IMR-90 (cell line): ENCODE data around the gene SMAP1. TPM values are rescaled to one million over a fixed set of nuclear protein-coding genes. Genes with fewer than 3 reads are reported as not detected.
A peak's percentile ranks its signal among the peaks of the same experiment; 100 is the strongest.

Experiments
- ATAC-seq: fragments of 200-7000 bp; cut with Tn5 transposase; 2 replicates; pipeline ENCODE4 v1.9.1; 2020; ENCODE audit warnings: low read depth, mild to moderate bottlenecking, moderate library complexity
- BruUV-seq: library from RNA; stranded (reverse); fragments of 400-500 nt; replicated peaks from 2 replicates; lab custom pipeline; 2021; lab: Mats Ljungman, UMichigan
- CTCF ChIA-PET: fragments of 300-600 bp; formaldehyde crosslinking; extraction: SDS; loops from one replicate; lab custom pipeline; 2021; ENCODE audit warnings: antibody characterized with exemption; lab: Yijun Ruan, JAX
- POLR2A ChIA-PET: fragments of 300-600 bp; sonication (Branson Sonifier 250); formaldehyde crosslinking; loops from one replicate; lab custom pipeline; 2022; ENCODE audit warnings: antibody characterized with exemption; ENCODE audit not compliant: unreplicated experiment; lab: Charles Lee
- DNase-seq: peaks from one replicate; pipeline ENCODE4 v3.0.0; 2013
- H2AFZ ChIP-seq: replicated peaks from 2 replicates; pipeline ENCODE3; 2013; ENCODE audit warnings: low read length, mild to moderate bottlenecking; ENCODE audit not compliant: poor library complexity
- H2AK5ac ChIP-seq: 2 replicates; pipeline ENCODE4 v1.6.1; 2013; ENCODE audit warnings: low read depth, low read length, inconsistent platforms
- H2AK9ac ChIP-seq: replicated peaks from 2 replicates; pipeline ENCODE3; 2013; ENCODE audit warnings: mild to moderate bottlenecking, low read depth, low read length, moderate library complexity; ENCODE audit not compliant: poor library complexity
- H2BK120ac ChIP-seq: 2 replicates; pipeline ENCODE4 v1.6.1; 2013; ENCODE audit warnings: low read depth, low read length, inconsistent platforms
- H2BK15ac ChIP-seq: 3 replicates; pipeline ENCODE4 v1.6.1; 2013; ENCODE audit warnings: low read depth, low read length, inconsistent platforms
- H2BK20ac ChIP-seq: 2 replicates; pipeline ENCODE4 v1.6.1; 2013; ENCODE audit warnings: low read depth, mild to moderate bottlenecking, inconsistent platforms, low read length, moderate library complexity
- H2BK5ac ChIP-seq: 2 replicates; pipeline ENCODE4 v1.6.1; 2013; ENCODE audit warnings: mild to moderate bottlenecking, low read depth, low read length, inconsistent platforms; ENCODE audit not compliant: poor library complexity, severe bottlenecking
- H3K14ac ChIP-seq: replicated peaks from 2 replicates; pipeline ENCODE4 v1.6.1; 2013; ENCODE audit warnings: low read depth, low read length, inconsistent platforms
- H3K18ac ChIP-seq: 2 replicates; pipeline ENCODE4 v1.6.1; 2013; ENCODE audit warnings: low read depth, low read length, control low read depth
- H3K23ac ChIP-seq: 2 replicates; pipeline ENCODE4 v1.6.1; 2013; ENCODE audit warnings: low read depth, low read length, inconsistent platforms
- H3K27ac ChIP-seq: 2 replicates; pipeline ENCODE4 v1.5.1; 2013; ENCODE audit warnings: mild to moderate bottlenecking, control low read depth, low read length; ENCODE audit not compliant: insufficient read depth
- H3K27me3 ChIP-seq: 2 replicates; pipeline ENCODE4 v1.6.1; 2013; ENCODE audit warnings: low read length; ENCODE audit not compliant: control insufficient read depth, insufficient read depth
- H3K36me3 ChIP-seq: 2 replicates; pipeline ENCODE4 v1.6.1; 2013; ENCODE audit warnings: low read length, mixed read lengths; ENCODE audit not compliant: control insufficient read depth, insufficient read depth
- H3K4ac ChIP-seq: 2 replicates; pipeline ENCODE4 v1.6.1; 2013; ENCODE audit warnings: low read depth, low read length, inconsistent platforms
- H3K4me1 ChIP-seq: 2 replicates; pipeline ENCODE4 v1.6.1; 2013; ENCODE audit warnings: low read length, mixed read lengths; ENCODE audit not compliant: control insufficient read depth, insufficient read depth
- H3K4me2 ChIP-seq: 2 replicates; pipeline ENCODE4 v1.6.1; 2013; ENCODE audit warnings: low read depth, mild to moderate bottlenecking, control low read depth, low read length, moderate library complexity
- H3K4me3 ChIP-seq: 2 replicates; pipeline ENCODE4 v1.5.1; 2013; ENCODE audit warnings: low read depth, mild to moderate bottlenecking, control low read depth, low read length, moderate library complexity; ENCODE audit not compliant: insufficient read depth
- H3K56ac ChIP-seq: 2 replicates; pipeline ENCODE4 v1.6.1; 2013; ENCODE audit warnings: low read length, inconsistent platforms; ENCODE audit not compliant: insufficient read depth; ENCODE audit errors: extremely low read depth
- H3K79me1 ChIP-seq, 2 experiments: 2 replicates each; pipeline ENCODE4 v1.6.1; 2013; ENCODE audit warnings: low read length in 2 of 2, inconsistent platforms in 1 of 2, low read depth in 1 of 2
- H3K9ac ChIP-seq: 2 replicates; pipeline ENCODE4 v1.6.1; 2013; ENCODE audit warnings: low read depth, low read length, control low read depth
- H3K9me1 ChIP-seq: 2 replicates; pipeline ENCODE4 v1.6.1; 2013; ENCODE audit warnings: low read length, inconsistent platforms; ENCODE audit not compliant: insufficient read depth
- H3K9me3 ChIP-seq: 2 replicates; pipeline ENCODE4 v1.6.1; 2013; ENCODE audit warnings: low read length; ENCODE audit not compliant: control insufficient read depth, insufficient read depth
- H4K20me1 ChIP-seq: 2 replicates; pipeline ENCODE4 v1.6.1; 2013; ENCODE audit warnings: low read length, inconsistent platforms; ENCODE audit not compliant: insufficient read depth
- H4K5ac ChIP-seq: 2 replicates; pipeline ENCODE4 v1.6.1; 2013; ENCODE audit warnings: mild to moderate bottlenecking, low read depth, low read length, control low read depth
- H4K8ac ChIP-seq, 2 experiments: 2 replicates each; pipeline ENCODE4 v1.6.1; 2013; ENCODE audit warnings: low read depth in 2 of 2, low read length in 2 of 2, control low read depth in 1 of 2, inconsistent platforms in 1 of 2
- H4K91ac ChIP-seq: 2 replicates; pipeline ENCODE4 v1.6.1; 2013; ENCODE audit warnings: low read depth, low read length, inconsistent platforms; ENCODE audit not compliant: insufficient read depth
- BHLHE40 ChIP-seq: fragments of 150-350 bp; IDR thresholded peaks from 2 replicates; pipeline ENCODE4 v1.6.1; 2016; ENCODE audit warnings: mild to moderate bottlenecking, low read depth, low read length
- CEBPB ChIP-seq: IDR thresholded peaks from 2 replicates; pipeline ENCODE4 v1.6.1; 2012; ENCODE audit warnings: low read depth, low read length, improper control_type of control experiment
- FOS ChIP-seq: fragments of 150-350 bp; IDR thresholded peaks from 2 replicates; pipeline ENCODE4 v1.6.1; 2016; ENCODE audit warnings: low read depth, low read length
- MAFK ChIP-seq: IDR thresholded peaks from 2 replicates; pipeline ENCODE4 v1.6.1; 2012; ENCODE audit warnings: low read depth, low read length, improper control_type of control experiment
- MAZ ChIP-seq: IDR thresholded peaks from 2 replicates; pipeline ENCODE4 v1.6.1; 2012; ENCODE audit warnings: low read depth, mild to moderate bottlenecking, low read length, improper control_type of control experiment, moderate library complexity, borderline replicate concordance
- MXI1 ChIP-seq: IDR thresholded peaks from 2 replicates; pipeline ENCODE4 v1.6.1; 2012; ENCODE audit warnings: low read depth, mild to moderate bottlenecking, low read length, moderate library complexity, borderline replicate concordance
- NFE2L2 ChIP-seq: fragments of 150-350 bp; IDR thresholded peaks from 2 replicates; pipeline ENCODE4 v1.6.1; 2016; ENCODE audit warnings: low read depth, mild to moderate bottlenecking, low read length
- POLR2A ChIP-seq: IDR thresholded peaks from 2 replicates; pipeline ENCODE4 v1.6.1; 2012; ENCODE audit warnings: mild to moderate bottlenecking, low read depth, low read length
- RAD21 ChIP-seq: IDR thresholded peaks from 2 replicates; pipeline ENCODE4 v1.6.1; 2012; ENCODE audit warnings: low read length, improper control_type of control experiment
- RCOR1 ChIP-seq: IDR thresholded peaks from 2 replicates; pipeline ENCODE4 v1.6.1; 2012; ENCODE audit warnings: mild to moderate bottlenecking, low read length, improper control_type of control experiment; ENCODE audit not compliant: insufficient replicate concordance
- RFX5 ChIP-seq: IDR thresholded peaks from 2 replicates; pipeline ENCODE4 v1.8.0; 2012; ENCODE audit warnings: low read depth, mild to moderate bottlenecking, low read length, moderate library complexity
- SMC3 ChIP-seq: fragments of 150-350 bp; IDR thresholded peaks from 2 replicates; pipeline ENCODE4 v1.6.1; 2016; ENCODE audit warnings: low read depth, mild to moderate bottlenecking, antibody characterized with exemption, low read length, moderate library complexity
- WGBS, 2 experiments: methylation state at CpG; one replicate each; pipeline versions ENCODE4 v1.1.5 to v1.1.7; 2013; ENCODE audit warnings: missing lambda C conversion rate in 2 of 2; ENCODE audit not compliant: insufficient read length in 1 of 2; ENCODE audit errors: extremely low coverage in 2 of 2; 5-methylcytosine and 5-hydroxymethylcytosine counted together
- dilution Hi-C: fragments of 300-500 bp; cut with HindIII; formaldehyde crosslinking; loops from one replicate; pipeline ENCODE4 v1.14.3; 2018; ENCODE audit warnings: low sequenced_read_pairs; ENCODE audit not compliant: unreplicated experiment
- in situ Hi-C: fragments of 300-500 bp; cut with MboI; formaldehyde crosslinking; loops from 3 replicates; pipeline ENCODE4 v1.14.3; 2019; ENCODE audit warnings: low sequenced_read_pairs, inconsistent platforms, mixed read lengths
- intact Hi-C: fragments of 100-400 bp; cut with micrococcal nuclease; formaldehyde crosslinking; loops from 2 replicates; pipeline ENCODE4 v1.10.0; 2022
- polyA plus RNA-seq, 3 experiments: library from polyadenylated mRNA; depleted of rRNA; stranded (reverse); fragments of >200 nt; gene quantifications; 2 replicates each; pipeline ENCODE4 v1.2.3, GENCODE V29; 2012; ENCODE audit warnings: low replicate concordance in 1 of 3
- total RNA-seq: library from RNA; depleted of rRNA; stranded (reverse); fragments of >200 nt; gene quantifications from 2 replicates; pipeline ENCODE4 v1.2.3, GENCODE V29; 2012
- TF ChIP-seq, protein P1 (sequence below): fragments of 150-350 bp; IDR thresholded peaks from 2 replicates; pipeline ENCODE4 v1.6.1; 2017; ENCODE audit warnings: mild to moderate bottlenecking, antibody characterized with exemption, low read length, low read depth
- TF ChIP-seq, protein P2 (sequence below): conservative IDR thresholded peaks from 2 replicates; pipeline ENCODE4 v1.5.1; 2012; ENCODE audit warnings: mild to moderate bottlenecking, low read depth, low read length, improper control_type of control experiment
- TF ChIP-seq, protein P3 (sequence below): fragments of 150-350 bp; IDR thresholded peaks from 2 replicates; pipeline ENCODE4 v1.6.1; 2016; ENCODE audit warnings: low read depth, mild to moderate bottlenecking, low read length, moderate library complexity, borderline replicate concordance

The SMAP1 gene
- total and polyA plus RNA-seq, 2 of the 4 experiments (the other 2 are of a cell fraction), result 14.8 to 16.7 TPM

DNA sequence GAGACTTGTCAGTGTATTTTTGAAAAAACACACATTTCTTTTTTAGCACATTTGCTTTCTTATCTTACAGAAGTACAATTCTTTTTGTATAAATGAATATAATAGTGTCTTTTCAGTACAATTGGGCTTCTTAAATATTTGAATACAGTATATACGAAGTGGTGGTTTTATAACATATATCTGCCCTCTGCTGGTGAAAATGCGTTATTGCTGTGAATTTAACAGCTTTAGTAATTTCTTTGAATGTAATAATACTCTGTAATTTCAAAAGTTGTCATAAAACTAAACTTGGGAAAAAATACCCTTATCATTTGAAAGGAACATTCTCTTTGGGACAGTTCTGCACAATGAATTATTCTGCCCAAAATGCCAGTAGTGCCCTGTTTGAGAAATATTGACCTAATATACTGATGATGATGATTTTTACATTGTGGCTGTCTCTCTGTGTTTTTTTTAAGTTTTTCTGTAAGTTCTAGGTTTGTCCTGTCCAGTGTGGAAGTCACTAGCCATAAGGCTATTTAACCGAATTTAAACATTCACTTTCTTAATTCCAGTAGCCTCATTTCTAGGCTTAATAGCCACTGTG is 19.0 kb downstream of the SMAP1 start:
- H3K79me1 ChIP-seq, result peaks cover 12 to 24% of the 10 kb centered on the region in 2 experiments; a peak in 2 of 4 replicates
- H2BK15ac ChIP-seq, result no peak overlapping the region
- no TSS peak for BruUV-seq
- no peak overlapping the region for H4K91ac ChIP-seq
- H4K8ac ChIP-seq, result no peak overlapping the region
- in situ Hi-C loops, result loop anchor here (25.0 kb wide), 2 partner anchors 374 to 474 kb away; partner anchors contain the start of gene COL9A1
- no peak overlapping the region for H3K9ac ChIP-seq
- H2BK5ac ChIP-seq, result no peak overlapping the region
- H3K4ac ChIP-seq, result no peak overlapping the region
- H3K27ac ChIP-seq, result no peak overlapping the region
- no peak overlapping the region for H2BK20ac ChIP-seq
- H2AK9ac ChIP-seq, result no peak overlapping the region
- peak; percentile 76 for ATAC-seq
- no CpG with 5 or more reads among the region's 3 CpGs for WGBS, 2 experiments
- intact Hi-C loops, result loop anchor here (1.0 to 5.0 kb wide), 6 partner anchors 139 to 464 kb away; no protein-coding TSS in a partner anchor
- H3K27me3 ChIP-seq, result no peaks in the 10 kb centered on the region
- dilution Hi-C loops, result no loop called here
- TF ChIP-seq, protein P1, sequence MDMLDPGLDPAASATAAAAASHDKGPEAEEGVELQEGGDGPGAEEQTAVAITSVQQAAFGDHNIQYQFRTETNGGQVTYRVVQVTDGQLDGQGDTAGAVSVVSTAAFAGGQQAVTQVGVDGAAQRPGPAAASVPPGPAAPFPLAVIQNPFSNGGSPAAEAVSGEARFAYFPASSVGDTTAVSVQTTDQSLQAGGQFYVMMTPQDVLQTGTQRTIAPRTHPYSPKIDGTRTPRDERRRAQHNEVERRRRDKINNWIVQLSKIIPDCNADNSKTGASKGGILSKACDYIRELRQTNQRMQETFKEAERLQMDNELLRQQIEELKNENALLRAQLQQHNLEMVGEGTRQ, result no peak
- TF ChIP-seq MAZ, result no peak
- TF ChIP-seq FOS, result no peak
- TF ChIP-seq, protein P2, sequence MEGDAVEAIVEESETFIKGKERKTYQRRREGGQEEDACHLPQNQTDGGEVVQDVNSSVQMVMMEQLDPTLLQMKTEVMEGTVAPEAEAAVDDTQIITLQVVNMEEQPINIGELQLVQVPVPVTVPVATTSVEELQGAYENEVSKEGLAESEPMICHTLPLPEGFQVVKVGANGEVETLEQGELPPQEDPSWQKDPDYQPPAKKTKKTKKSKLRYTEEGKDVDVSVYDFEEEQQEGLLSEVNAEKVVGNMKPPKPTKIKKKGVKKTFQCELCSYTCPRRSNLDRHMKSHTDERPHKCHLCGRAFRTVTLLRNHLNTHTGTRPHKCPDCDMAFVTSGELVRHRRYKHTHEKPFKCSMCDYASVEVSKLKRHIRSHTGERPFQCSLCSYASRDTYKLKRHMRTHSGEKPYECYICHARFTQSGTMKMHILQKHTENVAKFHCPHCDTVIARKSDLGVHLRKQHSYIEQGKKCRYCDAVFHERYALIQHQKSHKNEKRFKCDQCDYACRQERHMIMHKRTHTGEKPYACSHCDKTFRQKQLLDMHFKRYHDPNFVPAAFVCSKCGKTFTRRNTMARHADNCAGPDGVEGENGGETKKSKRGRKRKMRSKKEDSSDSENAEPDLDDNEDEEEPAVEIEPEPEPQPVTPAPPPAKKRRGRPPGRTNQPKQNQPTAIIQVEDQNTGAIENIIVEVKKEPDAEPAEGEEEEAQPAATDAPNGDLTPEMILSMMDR, result peak; percentile 73
- no peak for TF ChIP-seq MXI1
- no peak for TF ChIP-seq MAFK
- TF ChIP-seq RFX5, result no peak
- TF ChIP-seq SMC3, result peak; percentile 68
- no peak for TF ChIP-seq POLR2A
- TF ChIP-seq RCOR1, result no peak
- TF ChIP-seq RAD21, result peak; percentile 60
- TF ChIP-seq BHLHE40, result no peak
- no peak for TF ChIP-seq CEBPB
- no peak for TF ChIP-seq NFE2L2
- TF ChIP-seq, protein P3, sequence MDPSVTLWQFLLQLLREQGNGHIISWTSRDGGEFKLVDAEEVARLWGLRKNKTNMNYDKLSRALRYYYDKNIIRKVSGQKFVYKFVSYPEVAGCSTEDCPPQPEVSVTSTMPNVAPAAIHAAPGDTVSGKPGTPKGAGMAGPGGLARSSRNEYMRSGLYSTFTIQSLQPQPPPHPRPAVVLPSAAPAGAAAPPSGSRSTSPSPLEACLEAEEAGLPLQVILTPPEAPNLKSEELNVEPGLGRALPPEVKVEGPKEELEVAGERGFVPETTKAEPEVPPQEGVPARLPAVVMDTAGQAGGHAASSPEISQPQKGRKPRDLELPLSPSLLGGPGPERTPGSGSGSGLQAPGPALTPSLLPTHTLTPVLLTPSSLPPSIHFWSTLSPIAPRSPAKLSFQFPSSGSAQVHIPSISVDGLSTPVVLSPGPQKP, result no peak
- no peaks in the 10 kb centered on the region for H3K9me1 ChIP-seq
- no peak overlapping the region for H3K4me3 ChIP-seq
- H3K36me3 ChIP-seq, result no peaks in the 10 kb centered on the region
- no peak overlapping the region for H3K56ac ChIP-seq
- peak; percentile 56 for DNase-seq
- no peak overlapping the region for H2BK120ac ChIP-seq
- H3K14ac ChIP-seq, result no peak overlapping the region
- H3K4me2 ChIP-seq, result no peak overlapping the region
- no peak overlapping the region for H3K23ac ChIP-seq
- H4K5ac ChIP-seq, result no peak overlapping the region
- POLR2A ChIA-PET, result no interaction called here
- CTCF ChIA-PET, result interaction anchor here (0.6 to 1.4 kb wide), 8 partner anchors 9 to 198 kb away, joined by 3 to 8 read pairs (median 3); no protein-coding TSS in a partner anchor
- H4K20me1 ChIP-seq, result peaks cover 15% of the 10 kb centered on the region
- no peaks in the 10 kb centered on the region for H3K4me1 ChIP-seq
- H2AK5ac ChIP-seq, result no peak overlapping the region
- no peaks in the 10 kb centered on the region for H3K9me3 ChIP-seq
- no peak overlapping the region for H3K18ac ChIP-seq
- H2AFZ ChIP-seq, result no peak overlapping the region
